Endodermal cell (in vitro differentiated cells): ENCODE measurements around the gene SLC6A1. TPM values are rescaled to one million over a fixed set of nuclear protein-coding genes. Genes with fewer than 3 reads are reported as not detected.

Source experiments
- DNase-seq: peaks from one replicate; pipeline ENCODE4 v3.0.0-alpha.2; 2017
- H3K27ac ChIP-seq: 2 replicates; pipeline ENCODE4 v1.5.1; 2013; ENCODE audit warnings: mild to moderate bottlenecking, low read depth, low read length, moderate library complexity
- H3K27me3 ChIP-seq: 2 replicates; pipeline ENCODE4 v1.6.1; 2013; ENCODE audit warnings: mild to moderate bottlenecking, low read length, moderate library complexity; ENCODE audit not compliant: insufficient read depth, control insufficient read depth, poor library complexity, severe bottlenecking
- H3K36me3 ChIP-seq: 2 replicates; pipeline ENCODE4 v1.7.0; 2013; ENCODE audit warnings: mild to moderate bottlenecking, low read length, moderate library complexity; ENCODE audit not compliant: control insufficient read depth, insufficient read depth
- H3K4me1 ChIP-seq: one replicate; pipeline ENCODE4 v1.7.0; 2013; ENCODE audit warnings: low read length; ENCODE audit not compliant: control insufficient read depth, insufficient read depth
- H3K4me3 ChIP-seq: 2 replicates; pipeline ENCODE4 v1.5.1; 2013; ENCODE audit warnings: mild to moderate bottlenecking, low read length, moderate library complexity
- H3K9ac ChIP-seq: 2 replicates; pipeline ENCODE4 v1.6.1; 2013; ENCODE audit warnings: mild to moderate bottlenecking, low read length, moderate library complexity; ENCODE audit not compliant: poor library complexity, severe bottlenecking; ENCODE audit errors: extremely low read depth
- H3K9me3 ChIP-seq: 2 replicates; pipeline ENCODE4 v1.6.1; 2013; ENCODE audit warnings: mild to moderate bottlenecking, low read length, moderate library complexity; ENCODE audit not compliant: control insufficient read depth
- H3K27ac Mint-ChIP-seq: 2 replicates; pipeline ENCODE4 v1.8.0; 2020; ENCODE audit warnings: mixed read lengths
- H3K27me3 Mint-ChIP-seq: 2 replicates; pipeline ENCODE4 v1.8.0; 2021; ENCODE audit warnings: mild to moderate bottlenecking, mixed read lengths; ENCODE audit not compliant: insufficient read depth
- H3K36me3 Mint-ChIP-seq: 2 replicates; pipeline ENCODE4 v1.8.0; 2020; ENCODE audit warnings: low read depth, mixed read lengths
- H3K4me1 Mint-ChIP-seq: 2 replicates; pipeline ENCODE4 v1.8.0; 2020; ENCODE audit warnings: mixed read lengths
- H3K4me3 Mint-ChIP-seq: 2 replicates; pipeline ENCODE4 v1.8.0; 2020; ENCODE audit warnings: mild to moderate bottlenecking, moderate library complexity, mixed read lengths
- H3K9me3 Mint-ChIP-seq: 2 replicates; pipeline ENCODE4 v1.8.0; 2020; ENCODE audit warnings: mild to moderate bottlenecking, mixed read lengths
- WGBS, 2 experiments: methylation state at CpG; one replicate each; pipeline versions ENCODE4 v1.1.5 to v1.1.7; 2013; ENCODE audit warnings: missing lambda C conversion rate in 2 of 2, mixed read lengths in 1 of 2; ENCODE audit not compliant: insufficient coverage in 1 of 2, insufficient read length in 1 of 2; 5-methylcytosine and 5-hydroxymethylcytosine counted together
- total RNA-seq, 2 donors: library from RNA; stranded (reverse); fragmentation: NEBNext Ultra II Directional in 1 of 2; extraction: Animal tissue kit (Norgen Biotek cat#: 25700) in 1 of 2; gene quantifications; 2 replicates in 1 of 2; 3 replicates in 1 of 2; pipeline ENCODE4 v1.2.1, GENCODE V29; 2021
- TF ChIP-seq, protein P1 (sequence below): fragments of 200-600 bp; sonication (generic); conservative IDR thresholded peaks from 2 replicates; pipeline ENCODE4 v1.5.0; 2021; ENCODE audit warnings: antibody characterized with exemption, mild to moderate bottlenecking

Gene SLC6A1
- total RNA-seq, 2 donors from 2014 or later, result 0.42 to 3.6 TPM

- peaks cover 43% of the 10 kb centered on the region for H3K4me1 Mint-ChIP-seq
- TF ChIP-seq, protein P1, sequence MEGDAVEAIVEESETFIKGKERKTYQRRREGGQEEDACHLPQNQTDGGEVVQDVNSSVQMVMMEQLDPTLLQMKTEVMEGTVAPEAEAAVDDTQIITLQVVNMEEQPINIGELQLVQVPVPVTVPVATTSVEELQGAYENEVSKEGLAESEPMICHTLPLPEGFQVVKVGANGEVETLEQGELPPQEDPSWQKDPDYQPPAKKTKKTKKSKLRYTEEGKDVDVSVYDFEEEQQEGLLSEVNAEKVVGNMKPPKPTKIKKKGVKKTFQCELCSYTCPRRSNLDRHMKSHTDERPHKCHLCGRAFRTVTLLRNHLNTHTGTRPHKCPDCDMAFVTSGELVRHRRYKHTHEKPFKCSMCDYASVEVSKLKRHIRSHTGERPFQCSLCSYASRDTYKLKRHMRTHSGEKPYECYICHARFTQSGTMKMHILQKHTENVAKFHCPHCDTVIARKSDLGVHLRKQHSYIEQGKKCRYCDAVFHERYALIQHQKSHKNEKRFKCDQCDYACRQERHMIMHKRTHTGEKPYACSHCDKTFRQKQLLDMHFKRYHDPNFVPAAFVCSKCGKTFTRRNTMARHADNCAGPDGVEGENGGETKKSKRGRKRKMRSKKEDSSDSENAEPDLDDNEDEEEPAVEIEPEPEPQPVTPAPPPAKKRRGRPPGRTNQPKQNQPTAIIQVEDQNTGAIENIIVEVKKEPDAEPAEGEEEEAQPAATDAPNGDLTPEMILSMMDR, result no peak
- H3K27me3 Mint-ChIP-seq, result peaks cover 38% of the 10 kb centered on the region
- no peaks in the 10 kb centered on the region for H3K9me3 ChIP-seq
- no peak overlapping the region for H3K9ac ChIP-seq
- no peak overlapping the region for H3K27ac ChIP-seq
- no peak overlapping the region for H3K4me3 ChIP-seq
- 93 to 100% methylated on average over 1 of the region's 1 CpG for WGBS, 2 experiments
- no peak overlapping the region for H3K4me3 Mint-ChIP-seq
- H3K36me3 ChIP-seq, result no peaks in the 10 kb centered on the region
- no peaks in the 10 kb centered on the region for H3K4me1 ChIP-seq
- H3K9me3 Mint-ChIP-seq, result peaks cover 2% of the 10 kb centered on the region
- no peak for DNase-seq
- H3K27me3 ChIP-seq, result peaks cover 28% of the 10 kb centered on the region
- no peaks in the 10 kb centered on the region for H3K36me3 Mint-ChIP-seq
- H3K27ac Mint-ChIP-seq, result no peak overlapping the region
Measured at GRCh38 chr3:10984371-10984896, 8.1 kb upstream of the SLC6A1 start.

DNA sequence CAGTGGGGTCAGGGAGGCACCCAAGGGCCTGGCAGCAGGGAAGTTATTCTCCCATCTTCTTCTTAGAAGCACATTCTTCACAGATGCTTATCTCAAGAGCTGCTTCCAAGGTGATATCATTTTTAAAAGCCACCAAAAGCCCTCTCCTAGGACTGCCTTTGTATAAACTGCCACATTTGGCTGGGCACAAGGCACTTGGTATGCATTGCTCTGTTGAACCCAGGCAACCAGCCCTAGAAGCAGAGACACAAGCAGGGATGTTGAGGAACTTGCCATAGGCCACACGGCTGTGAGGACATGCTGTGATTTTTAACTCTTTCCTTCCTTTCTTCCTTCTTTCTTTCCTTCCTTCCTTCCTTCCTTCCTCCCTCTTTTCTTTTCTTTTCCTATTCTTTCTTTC, 7.4 kb upstream of the SLC6A1 start:
- no peak overlapping the region for H3K4me3 Mint-ChIP-seq
- no peaks in the 10 kb centered on the region for H3K9me3 ChIP-seq
- peaks cover 36% of the 10 kb centered on the region for H3K27me3 Mint-ChIP-seq
- no peak overlapping the region for H3K9ac ChIP-seq
- TF ChIP-seq, protein P1, result no peak
- no peak overlapping the region for H3K27ac Mint-ChIP-seq
- no peaks in the 10 kb centered on the region for H3K4me1 ChIP-seq
- no peaks in the 10 kb centered on the region for H3K36me3 ChIP-seq
- WGBS, 2 experiments, result 50 to 56% methylated on average over 1 of the region's 1 CpG
- H3K9me3 Mint-ChIP-seq, result peaks cover 2% of the 10 kb centered on the region
- peaks cover 28% of the 10 kb centered on the region for H3K27me3 ChIP-seq
- H3K36me3 Mint-ChIP-seq, result no peaks in the 10 kb centered on the region
- H3K4me1 Mint-ChIP-seq, result peaks cover 49% of the 10 kb centered on the region
- no peak for DNase-seq
- H3K27ac ChIP-seq, result no peak overlapping the region
- H3K4me3 ChIP-seq, result no peak overlapping the region

- H3K9me3 Mint-ChIP-seq, result no peaks in the 10 kb centered on the region
- no peak for DNase-seq
- H3K4me3 Mint-ChIP-seq, result no peak overlapping the region
- Histone ChIP-seq H3K4me1 (no peaks in the 10 kb centered on the region), H3K27me3 (peaks cover 16% of the 10 kb centered on the region), H3K4me3 (no peak overlapping the region), H3K36me3 (no peaks in the 10 kb centered on the region), H3K9ac (no peak overlapping the region), H3K27ac (no peak overlapping the region), H3K9me3 (no peaks in the 10 kb centered on the region)
- H3K27me3 Mint-ChIP-seq, result peaks cover 28% of the 10 kb centered on the region
- H3K36me3 Mint-ChIP-seq, result no peaks in the 10 kb centered on the region
- no peak overlapping the region for H3K27ac Mint-ChIP-seq
- peaks cover 50% of the 10 kb centered on the region for H3K4me1 Mint-ChIP-seq
- 93 to 100% methylated on average over 2 to 5 of the region's 5 CpGs for WGBS, 2 experiments
- TF ChIP-seq, protein P1, result no peak
Measured at GRCh38 chr3:10986592-10986991, 6.0 kb upstream of the SLC6A1 start.
